WTC11 (cell line): ENCODE data around the gene EPM2AIP1. TPM values are rescaled to one million over a fixed set of nuclear protein-coding genes. Genes with fewer than 3 reads are reported as not detected.

Experiments used
- ATAC-seq: fragments of 200-7000 bp; cut with Tn5 transposase; 2 replicates; pipeline ENCODE4 v1.10.0; 2021; ENCODE audit warnings: mild to moderate bottlenecking, moderate library complexity
- CTCF ChIA-PET: fragments of 300-600 bp; sonication (Branson Sonifier 250); formaldehyde crosslinking; loops from one replicate; lab custom pipeline; 2021; ENCODE audit warnings: antibody characterized with exemption; lab: Charles Lee
- POLR2A ChIA-PET: fragments of 350-600 bp; sonication (Branson Sonifier 250); formaldehyde crosslinking; loops from one replicate; lab custom pipeline; 2021; ENCODE audit warnings: antibody characterized with exemption; lab: Charles Lee
- DNase-seq: peaks from one replicate; pipeline ENCODE4 v3.0.0; 2021; ENCODE audit warnings: low spot score
- H3K27ac Mint-ChIP-seq: 2 replicates; pipeline ENCODE4 v1.8.0; 2021; ENCODE audit warnings: mixed read lengths
- H3K27me3 Mint-ChIP-seq: 2 replicates; pipeline ENCODE4 v1.8.0; 2021; ENCODE audit warnings: low read depth, mild to moderate bottlenecking, moderate library complexity, mixed read lengths
- H3K36me3 Mint-ChIP-seq: 2 replicates; pipeline ENCODE4 v1.8.0; 2021; ENCODE audit warnings: mixed read lengths
- H3K4me1 Mint-ChIP-seq: 2 replicates; pipeline ENCODE4 v1.8.0; 2022; ENCODE audit warnings: mixed read lengths
- H3K4me3 Mint-ChIP-seq: 2 replicates; pipeline ENCODE4 v1.8.0; 2021; ENCODE audit warnings: mild to moderate bottlenecking, moderate library complexity, mixed read lengths
- H3K9me3 Mint-ChIP-seq: 2 replicates; pipeline ENCODE4 v1.8.0; 2021; ENCODE audit warnings: mixed read lengths
- CBFB ChIP-seq: sonication (generic); formaldehyde crosslinking; IDR thresholded peaks from 2 replicates; pipeline ENCODE4 v1.8.1; 2022; ENCODE audit warnings: mild to moderate bottlenecking, low read depth, missing genetic modification reagents
- FOXP1 ChIP-seq: sonication (generic); formaldehyde crosslinking; IDR thresholded peaks from 2 replicates; pipeline ENCODE4 v1.8.0; 2022; ENCODE audit warnings: missing genetic modification reagents, mild to moderate bottlenecking, moderate library complexity, borderline replicate concordance
- JAZF1 ChIP-seq: fragments of 250-450 bp; sonication (Bioruptor Pico); IDR thresholded peaks from 2 replicates; pipeline ENCODE4 v1.9.0; 2021; ENCODE audit warnings: moderate library complexity, mild to moderate bottlenecking, inconsistent platforms
- KAT7 ChIP-seq: sonication (generic); formaldehyde crosslinking; IDR thresholded peaks from 2 replicates; pipeline ENCODE4 v1.8.1; 2023; ENCODE audit warnings: missing genetic modification reagents, mild to moderate bottlenecking, borderline replicate concordance
- NR3C1 ChIP-seq: sonication (generic); formaldehyde crosslinking; conservative IDR thresholded peaks from 2 replicates; pipeline ENCODE4 v1.8.1; 2023; ENCODE audit warnings: low read depth, mild to moderate bottlenecking, missing genetic modification reagents
- OVOL2 ChIP-seq: fragments of 250-450 bp; sonication (Bioruptor Pico); IDR thresholded peaks from 2 replicates; pipeline ENCODE4 v1.9.0; 2021; ENCODE audit warnings: mild to moderate bottlenecking, borderline replicate concordance
- TEAD4 ChIP-seq: sonication (generic); formaldehyde crosslinking; IDR thresholded peaks from 2 replicates; pipeline ENCODE4 v1.8.0; 2022; ENCODE audit warnings: mild to moderate bottlenecking, missing genetic modification reagents
- ZNF121 ChIP-seq: sonication (generic); formaldehyde crosslinking; IDR thresholded peaks from 2 replicates; pipeline ENCODE4 v1.8.0; 2023; ENCODE audit warnings: missing genetic modification reagents
- ZNF232 ChIP-seq: sonication (generic); formaldehyde crosslinking; IDR thresholded peaks from 2 replicates; pipeline ENCODE4 v1.8.0; 2022; ENCODE audit warnings: mild to moderate bottlenecking, missing genetic modification reagents
- total RNA-seq: library from RNA; stranded (reverse); gene quantifications from 3 replicates; pipeline ENCODE4 v1.2.3, GENCODE V29; 2021
- TF ChIP-seq, protein P1 (sequence below): sonication (generic); formaldehyde crosslinking; IDR thresholded peaks from 2 replicates; pipeline ENCODE4 v1.8.1; 2023; ENCODE audit warnings: mild to moderate bottlenecking, missing genetic modification reagents, moderate library complexity
- TF ChIP-seq, protein P2 (sequence below): fragments of 200-600 bp; IDR thresholded peaks from 2 replicates; pipeline ENCODE4 v1.8.0; 2022; ENCODE audit warnings: antibody characterized with exemption
- TF ChIP-seq, protein P3 (sequence below): sonication (generic); formaldehyde crosslinking; conservative IDR thresholded peaks from 2 replicates; pipeline ENCODE4 v1.8.1; 2023; ENCODE audit warnings: mild to moderate bottlenecking, low read depth, missing genetic modification reagents, moderate library complexity
- TF ChIP-seq, protein P4 (sequence below): sonication (generic); formaldehyde crosslinking; IDR thresholded peaks from 2 replicates; pipeline ENCODE4 v1.8.0; 2023; ENCODE audit warnings: missing genetic modification reagents
- TF ChIP-seq, protein P5 (sequence below): sonication (generic); formaldehyde crosslinking; IDR thresholded peaks from 2 replicates; pipeline ENCODE4 v1.8.0; 2023; ENCODE audit warnings: missing genetic modification reagents, mild to moderate bottlenecking, borderline replicate concordance
- TF ChIP-seq, protein P6 (sequence below): sonication (generic); formaldehyde crosslinking; IDR thresholded peaks from 2 replicates; pipeline ENCODE4 v1.8.0; 2022; ENCODE audit warnings: mild to moderate bottlenecking, missing genetic modification reagents

The EPM2AIP1 gene
- total RNA-seq, 1 experiment from 2014 or later = 11.0 TPM

DNA sequence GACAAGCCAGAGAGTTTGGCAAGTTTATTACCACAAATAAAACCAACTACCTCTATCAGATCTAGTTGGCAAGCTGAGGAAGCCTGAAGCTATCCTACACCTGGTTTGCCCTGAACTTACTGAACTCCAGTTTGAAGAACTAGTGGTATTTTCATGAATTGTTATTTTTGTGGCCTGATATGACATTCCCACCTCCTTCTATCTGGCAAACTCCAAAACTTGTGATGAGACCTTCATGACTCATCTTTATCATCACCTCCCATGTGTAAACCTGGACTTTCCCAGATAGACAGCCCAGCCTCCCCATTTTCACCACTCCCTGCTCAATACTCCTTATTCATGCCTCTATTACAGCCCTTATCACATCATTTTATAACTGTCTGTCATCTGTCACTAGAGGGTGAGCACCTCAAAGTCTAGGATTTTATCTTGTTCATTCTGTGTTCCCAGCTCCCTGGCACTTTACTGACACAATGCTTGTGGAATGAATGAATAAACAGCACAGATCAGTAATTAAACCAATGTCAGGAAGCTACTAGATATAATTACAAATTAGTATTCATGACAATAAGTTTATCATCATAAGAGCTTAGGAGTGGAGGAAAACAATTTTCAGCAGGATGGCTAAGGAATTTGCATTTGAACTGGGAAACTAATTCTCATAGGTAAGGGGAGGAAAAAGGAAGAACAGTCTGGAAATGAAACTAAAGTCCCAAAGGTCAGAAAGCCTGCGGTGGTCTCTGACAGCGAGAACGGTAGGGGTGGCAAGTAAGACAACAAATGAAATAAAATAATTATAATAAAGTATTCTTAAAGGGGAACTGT, 34.9 kb downstream of the EPM2AIP1 start (continued):
- TF ChIP-seq, protein P1, sequence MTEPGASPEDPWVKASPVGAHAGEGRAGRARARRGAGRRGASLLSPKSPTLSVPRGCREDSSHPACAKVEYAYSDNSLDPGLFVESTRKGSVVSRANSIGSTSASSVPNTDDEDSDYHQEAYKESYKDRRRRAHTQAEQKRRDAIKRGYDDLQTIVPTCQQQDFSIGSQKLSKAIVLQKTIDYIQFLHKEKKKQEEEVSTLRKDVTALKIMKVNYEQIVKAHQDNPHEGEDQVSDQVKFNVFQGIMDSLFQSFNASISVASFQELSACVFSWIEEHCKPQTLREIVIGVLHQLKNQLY (CRISPR knock-in tag) = no peak

DNA sequence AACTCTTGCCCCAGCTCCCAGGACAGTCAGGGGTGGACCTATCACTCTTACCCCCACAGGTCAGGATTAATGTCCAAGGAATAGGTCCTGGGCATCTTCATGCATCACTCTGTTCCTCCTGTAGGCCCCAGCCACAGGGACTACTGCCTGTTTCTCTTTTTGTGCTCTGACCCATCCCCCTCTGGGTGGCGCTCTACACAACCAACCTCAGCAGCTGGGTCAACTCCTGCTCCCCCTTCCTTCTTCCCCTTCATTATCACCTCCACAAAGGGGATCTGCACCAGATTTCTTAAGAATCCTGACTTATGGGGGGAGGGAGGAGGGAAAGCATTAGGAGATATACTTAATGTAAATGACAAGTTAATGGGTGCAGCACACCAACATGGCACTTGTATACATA, 35.9 kb downstream of the EPM2AIP1 start:
- peaks cover 13% of the 10 kb centered on the region; the same call in 1 of the 2 replicates for H3K4me1 Mint-ChIP-seq
- no peaks in the 10 kb centered on the region for H3K27me3 Mint-ChIP-seq
- no peaks in the 10 kb centered on the region for H3K9me3 Mint-ChIP-seq
- DNase-seq = peak; percentile 69
- TF ChIP-seq, protein P2, sequence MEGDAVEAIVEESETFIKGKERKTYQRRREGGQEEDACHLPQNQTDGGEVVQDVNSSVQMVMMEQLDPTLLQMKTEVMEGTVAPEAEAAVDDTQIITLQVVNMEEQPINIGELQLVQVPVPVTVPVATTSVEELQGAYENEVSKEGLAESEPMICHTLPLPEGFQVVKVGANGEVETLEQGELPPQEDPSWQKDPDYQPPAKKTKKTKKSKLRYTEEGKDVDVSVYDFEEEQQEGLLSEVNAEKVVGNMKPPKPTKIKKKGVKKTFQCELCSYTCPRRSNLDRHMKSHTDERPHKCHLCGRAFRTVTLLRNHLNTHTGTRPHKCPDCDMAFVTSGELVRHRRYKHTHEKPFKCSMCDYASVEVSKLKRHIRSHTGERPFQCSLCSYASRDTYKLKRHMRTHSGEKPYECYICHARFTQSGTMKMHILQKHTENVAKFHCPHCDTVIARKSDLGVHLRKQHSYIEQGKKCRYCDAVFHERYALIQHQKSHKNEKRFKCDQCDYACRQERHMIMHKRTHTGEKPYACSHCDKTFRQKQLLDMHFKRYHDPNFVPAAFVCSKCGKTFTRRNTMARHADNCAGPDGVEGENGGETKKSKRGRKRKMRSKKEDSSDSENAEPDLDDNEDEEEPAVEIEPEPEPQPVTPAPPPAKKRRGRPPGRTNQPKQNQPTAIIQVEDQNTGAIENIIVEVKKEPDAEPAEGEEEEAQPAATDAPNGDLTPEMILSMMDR = peak; percentile 26; the same call in 1 of the 2 replicates
- no peak for TF ChIP-seq KAT7
- no peak overlapping the region for H3K27ac Mint-ChIP-seq
- POLR2A ChIA-PET = no interaction called here
- peak; percentile 81 for ATAC-seq
- H3K36me3 Mint-ChIP-seq = no peaks in the 10 kb centered on the region
- CTCF ChIA-PET = interaction anchor here (0.7 to 6.6 kb wide), 11 partner anchors 13 to 165 kb away, joined by 3 to 103 read pairs (median 11); partner anchors contain the start of genes EPM2AIP1, MLH1 and TRANK1
- H3K4me3 Mint-ChIP-seq = no peak overlapping the region

DNA sequence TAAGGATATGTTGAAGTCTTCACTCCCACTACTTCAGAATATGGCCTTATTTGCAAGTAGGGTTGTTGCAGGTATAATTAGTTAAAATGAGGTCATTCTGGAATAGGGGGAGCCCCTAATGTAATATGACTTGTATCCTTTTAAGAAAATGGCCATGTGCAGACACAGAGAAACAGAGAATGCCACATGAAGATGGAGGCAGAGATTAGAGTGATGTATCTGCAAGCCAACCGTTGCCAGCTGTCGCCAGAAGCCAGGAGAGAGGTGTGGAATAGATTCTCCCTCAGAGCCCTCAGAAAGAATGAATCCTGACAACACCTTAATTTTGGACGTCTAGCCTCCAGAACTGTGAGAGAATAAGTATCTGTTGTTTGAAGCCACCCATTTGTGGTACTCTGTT, 36.8 kb downstream of the EPM2AIP1 start:
- no peak for DNase-seq
- Mint-ChIP-seq H3K27me3 (no peaks in the 10 kb centered on the region), H3K36me3 (no peaks in the 10 kb centered on the region), H3K4me1 (peaks cover 13% of the 10 kb centered on the region; the same call in 1 of the 2 replicates), H3K27ac (no peak overlapping the region), H3K4me3 (no peak overlapping the region), H3K9me3 (no peaks in the 10 kb centered on the region)
- CTCF ChIA-PET = interaction anchor here (1.1 to 6.6 kb wide), 4 partner anchors 12 to 89 kb away, joined by 3 to 103 read pairs (median 29); partner anchors contain the start of gene TRANK1
- ATAC-seq = no peak
- no peak for TF ChIP-seq KAT7
- no peak for TF ChIP-seq CBFB (CRISPR knock-in tag)
- no peak for TF ChIP-seq TEAD4 (CRISPR knock-in tag)
- TF ChIP-seq, protein P3, sequence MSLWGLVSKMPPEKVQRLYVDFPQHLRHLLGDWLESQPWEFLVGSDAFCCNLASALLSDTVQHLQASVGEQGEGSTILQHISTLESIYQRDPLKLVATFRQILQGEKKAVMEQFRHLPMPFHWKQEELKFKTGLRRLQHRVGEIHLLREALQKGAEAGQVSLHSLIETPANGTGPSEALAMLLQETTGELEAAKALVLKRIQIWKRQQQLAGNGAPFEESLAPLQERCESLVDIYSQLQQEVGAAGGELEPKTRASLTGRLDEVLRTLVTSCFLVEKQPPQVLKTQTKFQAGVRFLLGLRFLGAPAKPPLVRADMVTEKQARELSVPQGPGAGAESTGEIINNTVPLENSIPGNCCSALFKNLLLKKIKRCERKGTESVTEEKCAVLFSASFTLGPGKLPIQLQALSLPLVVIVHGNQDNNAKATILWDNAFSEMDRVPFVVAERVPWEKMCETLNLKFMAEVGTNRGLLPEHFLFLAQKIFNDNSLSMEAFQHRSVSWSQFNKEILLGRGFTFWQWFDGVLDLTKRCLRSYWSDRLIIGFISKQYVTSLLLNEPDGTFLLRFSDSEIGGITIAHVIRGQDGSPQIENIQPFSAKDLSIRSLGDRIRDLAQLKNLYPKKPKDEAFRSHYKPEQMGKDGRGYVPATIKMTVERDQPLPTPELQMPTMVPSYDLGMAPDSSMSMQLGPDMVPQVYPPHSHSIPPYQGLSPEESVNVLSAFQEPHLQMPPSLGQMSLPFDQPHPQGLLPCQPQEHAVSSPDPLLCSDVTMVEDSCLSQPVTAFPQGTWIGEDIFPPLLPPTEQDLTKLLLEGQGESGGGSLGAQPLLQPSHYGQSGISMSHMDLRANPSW (CRISPR knock-in tag) = no peak
- TF ChIP-seq ZNF232 = no peak
- no peak for TF ChIP-seq FOXP1 (CRISPR knock-in tag)
- TF ChIP-seq, protein P4, sequence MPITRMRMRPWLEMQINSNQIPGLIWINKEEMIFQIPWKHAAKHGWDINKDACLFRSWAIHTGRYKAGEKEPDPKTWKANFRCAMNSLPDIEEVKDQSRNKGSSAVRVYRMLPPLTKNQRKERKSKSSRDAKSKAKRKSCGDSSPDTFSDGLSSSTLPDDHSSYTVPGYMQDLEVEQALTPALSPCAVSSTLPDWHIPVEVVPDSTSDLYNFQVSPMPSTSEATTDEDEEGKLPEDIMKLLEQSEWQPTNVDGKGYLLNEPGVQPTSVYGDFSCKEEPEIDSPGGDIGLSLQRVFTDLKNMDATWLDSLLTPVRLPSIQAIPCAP (CRISPR knock-in tag) = no peak
- no peak for TF ChIP-seq NR3C1 (CRISPR knock-in tag)
- TF ChIP-seq, protein P5, sequence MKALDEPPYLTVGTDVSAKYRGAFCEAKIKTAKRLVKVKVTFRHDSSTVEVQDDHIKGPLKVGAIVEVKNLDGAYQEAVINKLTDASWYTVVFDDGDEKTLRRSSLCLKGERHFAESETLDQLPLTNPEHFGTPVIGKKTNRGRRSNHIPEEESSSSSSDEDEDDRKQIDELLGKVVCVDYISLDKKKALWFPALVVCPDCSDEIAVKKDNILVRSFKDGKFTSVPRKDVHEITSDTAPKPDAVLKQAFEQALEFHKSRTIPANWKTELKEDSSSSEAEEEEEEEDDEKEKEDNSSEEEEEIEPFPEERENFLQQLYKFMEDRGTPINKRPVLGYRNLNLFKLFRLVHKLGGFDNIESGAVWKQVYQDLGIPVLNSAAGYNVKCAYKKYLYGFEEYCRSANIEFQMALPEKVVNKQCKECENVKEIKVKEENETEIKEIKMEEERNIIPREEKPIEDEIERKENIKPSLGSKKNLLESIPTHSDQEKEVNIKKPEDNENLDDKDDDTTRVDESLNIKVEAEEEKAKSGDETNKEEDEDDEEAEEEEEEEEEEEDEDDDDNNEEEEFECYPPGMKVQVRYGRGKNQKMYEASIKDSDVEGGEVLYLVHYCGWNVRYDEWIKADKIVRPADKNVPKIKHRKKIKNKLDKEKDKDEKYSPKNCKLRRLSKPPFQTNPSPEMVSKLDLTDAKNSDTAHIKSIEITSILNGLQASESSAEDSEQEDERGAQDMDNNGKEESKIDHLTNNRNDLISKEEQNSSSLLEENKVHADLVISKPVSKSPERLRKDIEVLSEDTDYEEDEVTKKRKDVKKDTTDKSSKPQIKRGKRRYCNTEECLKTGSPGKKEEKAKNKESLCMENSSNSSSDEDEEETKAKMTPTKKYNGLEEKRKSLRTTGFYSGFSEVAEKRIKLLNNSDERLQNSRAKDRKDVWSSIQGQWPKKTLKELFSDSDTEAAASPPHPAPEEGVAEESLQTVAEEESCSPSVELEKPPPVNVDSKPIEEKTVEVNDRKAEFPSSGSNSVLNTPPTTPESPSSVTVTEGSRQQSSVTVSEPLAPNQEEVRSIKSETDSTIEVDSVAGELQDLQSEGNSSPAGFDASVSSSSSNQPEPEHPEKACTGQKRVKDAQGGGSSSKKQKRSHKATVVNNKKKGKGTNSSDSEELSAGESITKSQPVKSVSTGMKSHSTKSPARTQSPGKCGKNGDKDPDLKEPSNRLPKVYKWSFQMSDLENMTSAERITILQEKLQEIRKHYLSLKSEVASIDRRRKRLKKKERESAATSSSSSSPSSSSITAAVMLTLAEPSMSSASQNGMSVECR (CRISPR knock-in tag) = no peak
- TF ChIP-seq OVOL2 (CRISPR knock-in tag) = no peak
- no peak for TF ChIP-seq JAZF1 (CRISPR knock-in tag)
- TF ChIP-seq ZNF121 = no peak
- TF ChIP-seq, protein P6, sequence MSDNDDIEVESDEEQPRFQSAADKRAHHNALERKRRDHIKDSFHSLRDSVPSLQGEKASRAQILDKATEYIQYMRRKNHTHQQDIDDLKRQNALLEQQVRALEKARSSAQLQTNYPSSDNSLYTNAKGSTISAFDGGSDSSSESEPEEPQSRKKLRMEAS = no peak
- POLR2A ChIA-PET = interaction anchor here (0.7 kb wide), 1 partner anchor 33 kb away, joined by 4 read pairs; no protein-coding TSS in a partner anchor
